Measurements from ENCODE around the gene PDE6A.

GRCh38 chr5:149961186-149961685, 16.6 kb upstream of the PDE6A start:
- TF ChIP-seq, protein P1, sequence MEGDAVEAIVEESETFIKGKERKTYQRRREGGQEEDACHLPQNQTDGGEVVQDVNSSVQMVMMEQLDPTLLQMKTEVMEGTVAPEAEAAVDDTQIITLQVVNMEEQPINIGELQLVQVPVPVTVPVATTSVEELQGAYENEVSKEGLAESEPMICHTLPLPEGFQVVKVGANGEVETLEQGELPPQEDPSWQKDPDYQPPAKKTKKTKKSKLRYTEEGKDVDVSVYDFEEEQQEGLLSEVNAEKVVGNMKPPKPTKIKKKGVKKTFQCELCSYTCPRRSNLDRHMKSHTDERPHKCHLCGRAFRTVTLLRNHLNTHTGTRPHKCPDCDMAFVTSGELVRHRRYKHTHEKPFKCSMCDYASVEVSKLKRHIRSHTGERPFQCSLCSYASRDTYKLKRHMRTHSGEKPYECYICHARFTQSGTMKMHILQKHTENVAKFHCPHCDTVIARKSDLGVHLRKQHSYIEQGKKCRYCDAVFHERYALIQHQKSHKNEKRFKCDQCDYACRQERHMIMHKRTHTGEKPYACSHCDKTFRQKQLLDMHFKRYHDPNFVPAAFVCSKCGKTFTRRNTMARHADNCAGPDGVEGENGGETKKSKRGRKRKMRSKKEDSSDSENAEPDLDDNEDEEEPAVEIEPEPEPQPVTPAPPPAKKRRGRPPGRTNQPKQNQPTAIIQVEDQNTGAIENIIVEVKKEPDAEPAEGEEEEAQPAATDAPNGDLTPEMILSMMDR (IDR thresholded peaks at IDR 0.05), result no peak
- no peak for TF ChIP-seq POLR2A (IDR thresholded peaks at IDR 0.05)
